Measurements from ENCODE around the gene UBLCP1. TPM values are rescaled to one million over a fixed set of nuclear protein-coding genes. Genes with fewer than 3 reads are reported as not detected.
"Not testable (repeated sequence)": the region's sequence is repeated elsewhere in the genome, so short reads cannot be mapped to it uniquely, and the experiment has no call there.

Gene UBLCP1
- total RNA-seq, 4 donors from 2014 or later: 14.9 to 21.1 (median 19.3) TPM

- no peaks in the 10 kb centered on the region for H3K9me3 ChIP-seq
- H3K27ac ChIP-seq: no peak overlapping the region
- H3K36me3 ChIP-seq: no peaks in the 10 kb centered on the region
- H3K27me3 ChIP-seq: no peaks in the 10 kb centered on the region
- TF ChIP-seq CTCF (IDR thresholded peaks at IDR 0.05) (no peak), POLR2A (IDR thresholded peaks at IDR 0.05) (no peak)
- no peak overlapping the region for H3K4me3 ChIP-seq (replicated peaks in 1 of 3)
- 86 to 92% methylated on average over 3 of the region's 3 CpGs for WGBS, 2 donors
- intact Hi-C loops (cut with DNase I): no loop called here
- DNase-seq: no peak
- H3K4me1 ChIP-seq: no peaks in the 10 kb centered on the region
Observed at GRCh38 chr5:159301466-159301865, 38.4 kb downstream of the UBLCP1 start.

GRCh38 chr5:159301929-159302860 is 39.1 kb downstream of the UBLCP1 start:
- WGBS, 2 donors: 88 to 89% methylated on average over 13 of the region's 13 CpGs
- H3K4me1 ChIP-seq; H3K4me3 ChIP-seq (replicated peaks in 1 of 3); H3K9me3 ChIP-seq; DNase-seq; intact Hi-C loops (cut with DNase I); H3K27me3 ChIP-seq; H3K36me3 ChIP-seq; H3K27ac ChIP-seq: not testable (repeated sequence)

- H3K36me3 ChIP-seq: no peaks in the 10 kb centered on the region
- no peak overlapping the region for H3K27ac ChIP-seq
- H3K4me1 ChIP-seq: no peaks in the 10 kb centered on the region
- WGBS, 2 donors: 95% methylated on average over 4 of the region's 4 CpGs
- no peak for TF ChIP-seq POLR2A (IDR thresholded peaks at IDR 0.05)
- TF ChIP-seq CTCF (IDR thresholded peaks at IDR 0.05): no peak
- H3K9me3 ChIP-seq: no peaks in the 10 kb centered on the region
- no peaks in the 10 kb centered on the region for H3K27me3 ChIP-seq
- no peak for DNase-seq
- intact Hi-C loops (cut with DNase I): no loop called here
- H3K4me3 ChIP-seq (replicated peaks in 1 of 3): no peak overlapping the region
Observed at GRCh38 chr5:159303286-159303685, 40.2 kb downstream of the UBLCP1 start.

GRCh38 chr5:159304961-159305595 is 42.0 kb downstream of the UBLCP1 start:
- 91 to 94% methylated on average over 5 of the region's 5 CpGs for WGBS, 2 donors

More at GRCh38 chr5:159304961-159305595, 42.0 kb downstream of the UBLCP1 start:
- intact Hi-C loops (cut with DNase I): no loop called here
- H3K4me1 ChIP-seq: no peaks in the 10 kb centered on the region
- no peak for TF ChIP-seq CTCF (IDR thresholded peaks at IDR 0.05)
- no peak for TF ChIP-seq POLR2A (IDR thresholded peaks at IDR 0.05)
- H3K9me3 ChIP-seq: no peaks in the 10 kb centered on the region
- DNase-seq: peak in 1 of 2 donors; percentile 15
- no peaks in the 10 kb centered on the region for H3K27me3 ChIP-seq
- no peak overlapping the region for H3K4me3 ChIP-seq (replicated peaks in 1 of 3)
- H3K36me3 ChIP-seq: no peaks in the 10 kb centered on the region
- H3K27ac ChIP-seq: no peak overlapping the region

Data from thyroid gland (tissue), 4 donors.